Camera-type eye (tissue), 1 donor: ENCODE results near the gene DHPS. TPM values are rescaled to one million over a fixed set of nuclear protein-coding genes. Genes with fewer than 3 reads are reported as not detected.

Experiments
- total RNA-seq: library from RNA; depleted of rRNA; stranded (reverse); fragments of >200 nt; gene quantifications from one replicate; pipeline ENCODE4 v1.2.3, GENCODE V29; 2014

Gene DHPS
- 154 TPM for total RNA-seq

DNA sequence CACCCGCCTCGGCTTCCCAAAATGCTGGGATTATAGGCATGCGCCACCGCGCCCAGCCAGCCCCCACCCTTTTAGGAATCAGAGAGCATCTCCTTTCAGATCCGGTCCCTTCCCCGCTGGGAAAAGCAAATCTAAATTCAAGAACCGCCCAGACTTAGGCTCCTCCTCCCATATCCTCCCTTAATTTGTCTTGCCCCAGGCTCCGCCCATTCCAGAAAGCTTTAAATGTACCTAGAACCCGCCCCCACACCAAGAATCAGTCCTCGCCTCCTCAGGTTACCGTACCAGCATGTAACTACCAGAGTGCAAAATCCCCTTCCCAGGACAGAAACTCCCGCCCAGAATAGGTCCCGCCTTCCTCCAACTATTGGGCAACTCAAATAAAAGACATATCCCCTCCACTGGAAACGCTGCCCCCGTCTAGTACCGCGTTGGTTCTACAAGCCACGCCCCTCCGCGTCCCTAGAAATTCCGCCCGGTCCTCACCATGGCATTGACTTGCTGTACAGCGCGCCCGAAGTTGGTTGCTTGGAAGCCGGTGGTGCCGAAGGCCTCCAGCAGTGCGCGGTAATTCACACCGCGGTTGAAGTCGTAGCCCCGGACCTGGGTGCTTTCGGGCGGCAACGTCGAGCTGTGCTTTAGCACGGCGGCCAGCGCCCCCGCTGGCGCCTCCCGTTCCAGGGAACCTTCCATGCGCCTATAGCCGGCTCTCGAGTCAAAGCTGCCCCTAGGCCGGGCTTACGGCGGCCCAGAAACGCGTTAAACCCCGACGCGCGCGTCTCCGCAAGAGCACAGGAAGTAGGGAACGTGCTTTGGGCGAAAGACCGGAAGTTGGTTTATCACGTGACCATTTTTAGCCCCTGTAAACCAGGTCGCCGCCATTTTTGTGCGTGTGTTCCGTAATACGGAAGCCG lies at the start of gene DHPS:
Gene DHPS (minus strand): TSS at position 807 of the 914 bp plus-strand sequence. CDS start 114 bp downstream, at position 693.

DNA sequence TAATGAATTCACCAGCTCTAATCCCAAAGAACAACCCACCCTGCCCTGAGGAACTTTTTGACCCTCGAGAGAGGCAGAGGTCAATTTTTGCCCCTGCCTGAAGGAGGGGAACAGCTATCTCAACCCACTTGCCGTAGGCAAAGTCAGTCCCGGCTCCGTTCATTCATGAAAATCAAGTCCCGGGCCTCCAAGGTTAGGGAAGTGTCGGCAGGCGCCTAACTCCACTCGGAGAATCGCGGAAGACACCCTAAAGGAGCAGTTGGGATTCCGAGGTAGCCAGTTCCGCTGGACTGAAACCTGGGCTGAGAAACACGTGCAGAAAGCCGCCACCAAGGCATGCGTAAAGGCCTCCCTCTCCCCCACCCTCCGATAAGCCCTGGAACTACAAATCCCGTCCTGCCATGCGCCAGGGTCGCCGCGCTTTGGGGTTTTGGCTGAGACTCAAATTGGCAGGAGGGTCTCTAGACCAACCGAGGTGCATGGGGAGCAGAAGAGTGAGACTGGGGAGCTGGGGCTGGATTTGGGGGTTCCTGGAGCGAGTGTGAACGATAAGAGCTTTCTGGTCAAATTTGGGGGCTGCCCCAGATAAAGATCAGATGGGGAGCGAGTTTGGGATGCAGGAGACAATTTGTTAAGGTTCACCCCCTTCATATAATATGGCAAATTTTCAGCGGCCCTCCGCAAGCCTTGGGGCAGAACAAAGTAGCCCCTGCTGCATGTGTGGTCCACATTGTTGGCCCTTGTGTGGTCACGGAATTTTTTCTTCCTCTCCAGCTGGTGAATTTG lies 42.2 kb upstream of the DHPS start, which contains the start of gene TNPO2:
Gene TNPO2 (minus strand): TSS at position 292 of the 786 bp plus-strand sequence. CDS start 2,955 bp downstream, outside the sequence.

DNA sequence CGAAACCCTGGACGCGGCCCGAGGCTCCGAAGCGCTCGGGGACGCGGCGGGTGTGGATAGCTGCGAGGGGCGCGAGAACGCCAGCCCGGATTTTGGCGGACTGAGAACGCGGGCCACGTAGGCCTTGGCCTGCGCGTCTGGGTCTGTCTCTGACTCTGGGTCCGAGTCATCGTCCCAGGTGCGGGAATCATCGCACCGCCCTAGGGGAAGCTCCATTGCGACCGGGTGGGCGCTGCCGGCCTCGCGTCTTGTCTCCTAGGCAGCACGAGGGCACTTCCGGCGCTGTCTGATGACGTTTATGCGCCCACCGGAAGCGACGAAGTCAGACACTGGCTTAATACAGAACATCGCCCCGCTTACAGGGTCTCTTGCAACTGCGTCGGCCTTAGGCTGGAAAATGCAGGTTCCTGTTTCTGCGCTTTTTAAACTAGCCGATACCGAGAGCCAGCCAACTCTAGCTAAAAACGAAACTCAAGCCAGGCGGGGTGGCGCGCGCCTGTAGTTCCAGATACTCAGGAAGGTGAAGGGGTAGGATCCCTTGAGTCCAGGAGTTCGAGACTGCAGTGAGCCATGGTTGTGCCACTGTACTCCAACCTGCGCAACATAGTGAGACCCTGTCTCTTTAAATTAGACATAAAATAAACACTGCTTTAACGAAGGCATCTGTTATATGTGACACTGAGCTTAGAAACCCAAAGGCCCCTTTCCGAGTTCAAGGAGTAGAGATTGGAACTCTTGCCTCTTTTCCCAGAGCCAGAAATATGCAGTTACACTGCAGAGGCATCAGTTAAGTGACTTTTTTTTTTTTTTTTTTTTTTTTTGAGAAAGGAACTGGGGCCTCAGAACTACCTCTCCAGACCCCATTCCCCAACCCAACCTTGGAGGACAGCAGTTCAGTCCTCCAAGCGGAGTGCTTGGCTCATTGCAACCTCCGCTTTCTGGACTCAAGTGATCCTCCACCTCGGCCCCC lies 15.0 kb upstream of the DHPS start, which contains the start of gene FBXW9:
Gene FBXW9 (minus strand): TSS at position 266 of the 970 bp plus-strand sequence. CDS start 50 bp downstream, at position 216.

DNA sequence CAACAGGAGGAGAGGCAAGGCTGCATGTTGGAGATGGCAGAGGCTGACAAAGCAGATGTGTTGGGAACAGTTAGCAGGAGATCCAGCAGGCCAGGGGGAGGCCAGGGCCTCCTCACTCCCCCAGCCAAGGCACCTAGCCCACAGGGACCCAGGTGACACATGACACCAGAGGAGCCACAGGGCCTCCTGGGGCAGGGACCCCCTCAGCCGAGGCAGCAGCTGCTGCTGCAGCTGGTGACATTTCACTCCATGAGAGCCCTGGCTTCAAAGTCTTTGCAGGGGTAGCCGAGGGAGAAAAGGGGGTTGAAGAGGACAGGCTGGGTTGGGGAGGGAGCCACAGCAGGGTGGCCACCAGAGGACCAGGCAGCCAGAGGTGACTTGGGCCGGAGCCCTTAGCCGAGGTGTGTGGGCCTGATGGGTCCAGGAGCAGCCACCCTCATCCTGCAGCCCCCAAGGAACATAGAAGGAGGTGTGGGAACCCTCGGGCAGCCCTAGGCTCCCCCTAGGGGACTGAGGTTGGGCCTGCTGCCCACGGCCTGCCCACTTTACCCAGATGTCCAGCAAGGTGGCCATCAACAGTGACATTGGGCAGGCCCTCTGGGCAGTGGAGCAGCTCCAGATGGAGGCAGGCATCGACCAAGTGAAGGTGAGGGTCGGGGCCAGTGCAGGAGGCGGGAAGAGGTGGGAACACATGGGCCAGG lies 6.0 kb upstream of the DHPS start, which contains the start of gene GNG14:
Gene GNG14 (plus strand): TSS at position 503 of the 701 bp plus-strand sequence. CDS start 51 bp downstream, at position 554.

DNA sequence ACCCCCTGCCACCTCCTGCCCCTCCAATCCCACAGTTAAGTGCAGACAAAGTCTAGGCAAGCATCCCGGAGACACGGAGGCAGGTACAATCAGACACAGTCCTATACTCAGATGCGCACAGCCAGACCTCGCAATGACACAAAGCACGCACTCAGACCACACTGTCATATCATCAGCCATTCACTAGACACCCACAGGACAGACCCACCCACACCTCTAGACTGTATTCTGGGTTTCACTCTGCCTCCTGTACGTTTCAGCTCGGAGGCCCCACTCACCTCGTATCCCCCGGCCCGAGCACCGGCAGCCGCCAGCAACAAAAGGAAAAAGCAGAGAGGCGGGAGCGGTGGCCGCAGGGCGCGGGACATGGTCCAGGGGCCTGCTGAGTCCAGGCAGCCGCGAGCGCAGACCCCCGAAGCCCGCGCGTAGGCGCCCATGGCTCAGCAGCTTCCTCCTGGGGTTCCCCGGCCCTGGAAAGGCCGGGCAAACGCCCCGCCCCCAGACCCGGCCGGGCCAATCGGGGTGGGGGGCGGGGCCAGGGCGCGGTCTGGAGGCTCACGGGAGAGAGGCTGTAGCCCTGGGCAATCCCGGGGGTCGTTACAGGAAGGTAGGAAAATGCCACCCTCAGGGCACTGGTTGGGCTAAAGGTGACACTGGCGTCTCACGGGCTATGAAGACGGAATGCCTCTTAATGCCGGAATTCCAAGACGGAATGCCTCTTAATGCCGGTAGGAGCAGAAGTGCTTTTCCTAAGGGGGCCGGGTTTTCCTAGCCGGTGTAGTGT lies 15.2 kb downstream of the DHPS start, which contains the start of the genes MAN2B1 and WDR83:
Gene MAN2B1 (minus strand): TSS at position 478 of the 784 bp plus-strand sequence. CDS start 41 bp downstream, at position 437.
Gene WDR83 (plus strand): TSS at position 543 of the 784 bp plus-strand sequence. CDS start 2,984 bp downstream, outside the sequence.

Other genes with a start within 250 kb of the DHPS start
- 16.2 TPM for gene ZNF443, start 240.9 kb downstream of the DHPS start, total RNA-seq
- gene ZNF709, start 197.1 kb downstream of the DHPS start, total RNA-seq: 20.2 TPM
- 33.2 TPM for gene ZNF564, start 130.4 kb downstream of the DHPS start, total RNA-seq
- 15.2 TPM for gene ZNF490, start 71.1 kb downstream of the DHPS start, total RNA-seq
- 47.4 TPM for gene ZNF791, start 71.0 kb downstream of the DHPS start, total RNA-seq
- 35.4 TPM for gene MAN2B1, start 15.1 kb downstream of the DHPS start, total RNA-seq
- gene WDR83, start 15.1 kb downstream of the DHPS start, total RNA-seq: 6.7 TPM
- not detected for gene GNG14, start 6.1 kb upstream of the DHPS start, total RNA-seq
- gene FBXW9, start 14.8 kb upstream of the DHPS start, total RNA-seq: 7.8 TPM
- gene TNPO2, start 42.1 kb upstream of the DHPS start, total RNA-seq: 92.0 TPM
- 144 TPM for gene TRIR, start 52.8 kb upstream of the DHPS start, total RNA-seq
- 49.4 TPM for gene GET3, start 55.6 kb upstream of the DHPS start, total RNA-seq
- gene BEST2, start 69.9 kb upstream of the DHPS start, total RNA-seq: 0.55 TPM
- 33.5 TPM for gene HOOK2, start 93.7 kb upstream of the DHPS start, total RNA-seq
- 194 TPM for gene JUNB, start 109.6 kb upstream of the DHPS start, total RNA-seq
- gene PRDX2, start 119.9 kb upstream of the DHPS start, total RNA-seq: 290 TPM
- gene THSD8, start 120.2 kb upstream of the DHPS start, total RNA-seq: not detected
- gene RNASEH2A, start 124.7 kb upstream of the DHPS start, total RNA-seq: 20.2 TPM
- 8.6 TPM for gene RTBDN, start 152.7 kb upstream of the DHPS start, total RNA-seq
- 23.3 TPM for gene MAST1, start 156.6 kb upstream of the DHPS start, total RNA-seq
- 15.1 TPM for gene DNASE2, start 199.6 kb upstream of the DHPS start, total RNA-seq
- gene KLF1, start 205.3 kb upstream of the DHPS start, total RNA-seq: 2.1 TPM
- 59.3 TPM for gene GCDH, start 209.3 kb upstream of the DHPS start, total RNA-seq
- gene SYCE2, start 237.4 kb upstream of the DHPS start, total RNA-seq: not detected